Measurements from ENCODE around the gene HS3ST3A1.

Gene HS3ST3A1

DNA sequence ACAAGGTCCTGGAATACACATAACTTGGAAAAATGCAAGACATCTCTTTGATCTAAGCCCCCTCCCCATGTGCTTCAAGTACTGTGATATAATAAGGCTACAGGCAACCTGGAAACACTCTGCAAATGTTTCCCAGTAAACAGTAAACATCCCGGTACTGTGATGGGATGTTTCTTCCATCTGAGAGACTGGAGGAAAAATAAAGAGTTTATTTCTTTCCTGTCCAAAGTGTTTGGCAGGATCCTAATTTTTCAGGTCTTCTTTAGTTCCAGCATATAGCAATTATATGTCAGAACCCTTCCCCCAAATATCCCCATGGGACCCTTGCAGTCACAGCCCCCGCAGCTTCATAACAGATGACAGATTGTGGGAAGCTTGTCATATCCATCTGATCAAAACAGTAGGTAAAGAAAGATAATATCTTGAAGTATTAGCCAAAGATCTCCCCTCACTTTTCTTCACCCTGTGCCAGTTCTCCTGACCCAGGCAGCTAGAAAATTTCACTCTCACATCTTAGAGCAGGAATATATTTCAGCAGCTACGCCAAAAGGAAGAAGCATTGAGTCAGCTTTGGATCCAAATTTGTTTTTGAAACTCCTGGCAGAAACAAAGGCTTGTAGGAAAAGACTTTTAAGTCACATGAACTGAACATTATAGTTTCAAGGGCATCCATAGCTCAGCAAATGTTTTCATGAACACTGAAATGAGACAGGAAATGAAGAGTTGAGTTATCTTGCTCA lies 141.3 kb downstream of the HS3ST3A1 start:
- H3K27ac ChIP-seq: no peak overlapping the region
- TF ChIP-seq, protein P1, sequence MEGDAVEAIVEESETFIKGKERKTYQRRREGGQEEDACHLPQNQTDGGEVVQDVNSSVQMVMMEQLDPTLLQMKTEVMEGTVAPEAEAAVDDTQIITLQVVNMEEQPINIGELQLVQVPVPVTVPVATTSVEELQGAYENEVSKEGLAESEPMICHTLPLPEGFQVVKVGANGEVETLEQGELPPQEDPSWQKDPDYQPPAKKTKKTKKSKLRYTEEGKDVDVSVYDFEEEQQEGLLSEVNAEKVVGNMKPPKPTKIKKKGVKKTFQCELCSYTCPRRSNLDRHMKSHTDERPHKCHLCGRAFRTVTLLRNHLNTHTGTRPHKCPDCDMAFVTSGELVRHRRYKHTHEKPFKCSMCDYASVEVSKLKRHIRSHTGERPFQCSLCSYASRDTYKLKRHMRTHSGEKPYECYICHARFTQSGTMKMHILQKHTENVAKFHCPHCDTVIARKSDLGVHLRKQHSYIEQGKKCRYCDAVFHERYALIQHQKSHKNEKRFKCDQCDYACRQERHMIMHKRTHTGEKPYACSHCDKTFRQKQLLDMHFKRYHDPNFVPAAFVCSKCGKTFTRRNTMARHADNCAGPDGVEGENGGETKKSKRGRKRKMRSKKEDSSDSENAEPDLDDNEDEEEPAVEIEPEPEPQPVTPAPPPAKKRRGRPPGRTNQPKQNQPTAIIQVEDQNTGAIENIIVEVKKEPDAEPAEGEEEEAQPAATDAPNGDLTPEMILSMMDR (conservative IDR thresholded peaks at IDR 0.05): no peak

DNA sequence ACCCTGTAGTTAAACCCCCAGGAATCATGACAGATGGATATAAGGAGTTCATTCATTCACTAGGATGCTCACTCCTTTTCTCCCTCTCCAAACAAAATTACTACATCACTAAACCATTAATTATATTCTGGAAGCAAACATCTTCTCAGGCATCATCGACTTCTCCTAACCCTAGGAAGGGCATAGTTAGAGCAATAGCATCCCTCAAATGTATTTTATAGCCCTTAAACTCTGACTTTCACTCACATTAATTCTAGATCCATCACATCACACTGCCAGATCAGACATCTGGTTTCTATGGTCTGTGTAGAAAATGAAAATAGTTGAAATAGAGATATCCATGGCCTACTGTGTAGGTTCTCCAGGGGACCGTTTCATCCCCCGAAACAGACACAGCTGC lies 143.9 kb downstream of the HS3ST3A1 start:
- TF ChIP-seq, protein P1 (conservative IDR thresholded peaks at IDR 0.05): no peak
- H3K27ac ChIP-seq: no peak overlapping the region

All from VCaP (cell line).